Pancreas (tissue), 10 donors: ENCODE results near the gene DLGAP4. TPM values are rescaled to one million over a fixed set of nuclear protein-coding genes. Genes with fewer than 3 reads are reported as not detected.

Source experiments
- ATAC-seq, 4 donors: fragments of 200-7000 bp; cut with Tn5 transposase; one replicate each; pipeline versions ENCODE4 v1.8.0 to v1.9.1; 2020; ENCODE audit warnings: mild to moderate bottlenecking in 4 of 4, moderate library complexity in 4 of 4
- DNase-seq, 6 donors: peaks; one replicate each; pipeline ENCODE4 v3.0.0-alpha.2; 2020
- FAIRE-seq: peaks from 2 replicates; lab custom pipeline; 2012; peaks lifted over from hg19 to GRCh38; lab: Jason Lieb, UNC
- H3K27ac ChIP-seq, 4 donors: fragments of 200-600 bp; sonication (generic); 1 replicate in 3 of 4; 2 replicates in 1 of 4; pipeline versions ENCODE4 v1.5.0 to v1.8.0; 2020
- H3K27me3 ChIP-seq, 4 donors: fragments of 200-600 bp; one replicate each; pipeline ENCODE4 v1.8.0; 2021
- H3K36me3 ChIP-seq, 3 donors: fragments of 200-600 bp; sonication (generic) in 1 of 3; one replicate each; pipeline versions ENCODE4 v1.5.0 to v1.8.0; 2020 to 2021
- H3K4me1 ChIP-seq, 3 donors: fragments of 200-600 bp; one replicate each; pipeline ENCODE4 v1.8.0; 2021
- H3K4me3 ChIP-seq, 4 donors: fragments of 200-600 bp; sonication (generic) in 2 of 4; one replicate each; pipeline versions ENCODE4 v1.5.0 to v1.8.0; 2020 to 2021
- H3K9me3 ChIP-seq, 4 donors: fragments of 200-600 bp; one replicate each; pipeline ENCODE4 v1.8.0; 2021
- CTCF ChIP-seq, 4 donors: fragments of 200-600 bp; sonication (generic) in 3 of 4; IDR thresholded peaks; one replicate each; pipeline versions ENCODE4 v1.5.0 to v1.8.0; 2021; ENCODE audit warnings: antibody characterized with exemption in 4 of 4
- WGBS, 2 donors: extraction: QIAGEN DNeasy Blood & Tissue Kit; methylation state at CpG; one replicate each; pipeline ENCODE4 v1.1.7; 2013; 5-methylcytosine and 5-hydroxymethylcytosine counted together
- intact Hi-C, 3 donors: fragments of 100-400 bp; cut with DNase I; formaldehyde crosslinking; loops; one replicate each; pipeline versions ENCODE4 v1.11.1 to v1.14.2; 2022
- polyA plus RNA-seq, 2 donors: library from polyadenylated mRNA; stranded (reverse); fragments of 200-250 nt; gene quantifications; one replicate each; pipeline ENCODE4 v1.2.3, GENCODE V29; 2013
- total RNA-seq, 6 donors: library from RNA; stranded (reverse); fragmentation: NEBNext Ultra II Directional in 4 of 6; extraction: Animal tissue kit (Norgen Biotek cat#: 25700) in 4 of 6; gene quantifications; one replicate each; pipeline versions ENCODE4 v1.2.1 to v1.2.4, GENCODE V29; 2021 to 2023
- donor health status: healthy with polysubstance abuse.
- donor health status: DM: no; HTN: no; CAD: no; lungs with moderate emphysema.
- donor health status: DM: no; HTN: no; CAD: no.
- donor health status: control.
- donor health status: control.
- donor health status: Bipolar disorder and iron deficiency.
- donor health status: DM: yes; HTN: yes; CAD: no.
- donor health status: DM: no; HTN: no; CAD: no.
- donor health status: DM: no; HTN: no; CAD: no.
- donor health status: DM: yes; HTN: yes; CAD: no.

DLGAP4 gene
- total and polyA plus RNA-seq, 8 donors, result 28.6 to 49.5 (median 42.6) TPM

DNA sequence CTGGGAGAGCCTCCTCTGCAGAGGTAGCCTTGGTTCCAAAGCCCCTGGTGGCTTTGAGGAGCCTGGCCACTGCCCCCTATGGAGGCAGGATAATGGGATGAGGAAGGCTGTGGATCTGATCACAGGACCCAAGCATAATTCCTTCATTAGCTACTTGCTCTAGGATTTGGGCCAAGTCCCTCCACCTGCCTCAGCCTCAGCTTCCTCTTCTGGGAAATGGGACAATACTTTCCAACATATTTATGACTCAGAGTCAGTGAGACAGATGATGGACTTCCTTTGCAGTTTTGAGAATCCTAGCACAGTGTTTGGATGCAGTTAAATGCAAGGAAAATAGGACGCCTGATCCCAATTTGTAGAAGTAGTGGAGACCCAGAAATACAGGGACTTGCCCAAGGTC is 171.3 kb downstream of the DLGAP4 start:
- no peak overlapping the region for H3K4me3 ChIP-seq
- TF ChIP-seq CTCF (IDR thresholded peaks at IDR 0.05), result no peak
- H3K36me3 ChIP-seq, result no peaks in the 10 kb centered on the region
- no peak for DNase-seq
- 88 to 97% methylated on average over 1 of the region's 1 CpG for WGBS, 2 donors
- FAIRE-seq, result no peak
- no peak overlapping the region for H3K27ac ChIP-seq
- intact Hi-C loops, result no loop called here
- H3K9me3 ChIP-seq, result no peaks in the 10 kb centered on the region
- peaks cover 23 to 37% (median 36%) of the 10 kb centered on the region in 3 donors for H3K4me1 ChIP-seq
- no peak for ATAC-seq
- no peaks in the 10 kb centered on the region for H3K27me3 ChIP-seq

DNA sequence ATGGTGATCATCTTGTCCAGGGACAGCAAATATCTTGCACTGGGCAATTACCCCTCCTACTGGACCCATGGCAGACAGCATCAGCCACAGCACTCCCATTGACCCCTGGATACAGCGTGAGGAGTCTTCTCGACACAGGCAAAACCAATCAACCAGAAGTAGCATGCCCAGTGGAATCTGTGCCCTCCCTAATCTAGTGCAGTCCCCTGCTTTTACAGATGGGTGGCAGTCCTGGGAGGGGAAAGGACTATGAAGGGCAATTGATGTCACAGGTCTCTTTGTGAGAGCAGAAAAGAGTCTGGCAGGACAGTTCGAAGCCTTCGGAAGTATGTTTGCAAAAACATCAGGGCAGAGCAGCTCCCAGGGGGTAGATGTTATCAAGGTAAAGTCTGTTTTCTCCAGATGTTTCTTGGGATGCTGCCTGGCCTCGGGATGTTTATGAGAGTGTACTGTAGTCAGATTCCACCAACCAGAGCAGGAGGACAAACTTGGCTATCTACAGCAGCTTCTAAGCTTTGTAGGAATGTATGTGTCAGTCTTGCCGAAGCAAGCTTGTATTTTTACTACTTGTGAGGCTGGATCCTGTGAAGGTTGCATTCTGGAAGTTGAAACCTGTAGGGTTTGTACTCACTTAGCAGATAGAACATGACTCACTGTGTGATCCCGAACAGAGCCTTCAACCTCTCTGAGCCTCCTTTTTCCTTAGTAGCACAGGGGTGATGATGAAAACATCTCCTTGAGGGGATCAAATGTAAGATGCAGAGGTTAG is 172.2 kb downstream of the DLGAP4 start:
- no peak for TF ChIP-seq CTCF (IDR thresholded peaks at IDR 0.05)
- no peak for DNase-seq
- no peak overlapping the region for H3K27ac ChIP-seq
- no peak overlapping the region for H3K4me3 ChIP-seq
- FAIRE-seq, result no peak
- no peaks in the 10 kb centered on the region for H3K27me3 ChIP-seq
- WGBS, 2 donors, result 76 to 77% methylated on average over 7 of the region's 7 CpGs
- H3K9me3 ChIP-seq, result no peaks in the 10 kb centered on the region
- no peak for ATAC-seq
- intact Hi-C loops, result no loop called here
- no peaks in the 10 kb centered on the region for H3K36me3 ChIP-seq
- peaks cover 20 to 42% (median 28%) of the 10 kb centered on the region in 3 donors for H3K4me1 ChIP-seq

- Histone ChIP-seq H3K27ac (no peak overlapping the region), H3K36me3 (no peaks in the 10 kb centered on the region), H3K27me3 (no peaks in the 10 kb centered on the region), H3K4me3 (no peak overlapping the region), H3K4me1 (peaks cover 23 to 48% (median 23%) of the 10 kb centered on the region in 3 donors), H3K9me3 (no peaks in the 10 kb centered on the region)
- intact Hi-C loops, result no loop called here
- no peak for TF ChIP-seq CTCF (IDR thresholded peaks at IDR 0.05)
- DNase-seq (no peak), FAIRE-seq (no peak), ATAC-seq (no peak)
- 74 to 83% methylated on average over 2 of the region's 2 CpGs for WGBS, 2 donors
Measured at GRCh38 chr20:36479938-36480337, 173.8 kb downstream of the DLGAP4 start.

GRCh38 chr20:36480456-36481048 is 174.4 kb downstream of the DLGAP4 start:
- no peaks in the 10 kb centered on the region for H3K9me3 ChIP-seq
- no peak for FAIRE-seq
- no peak for TF ChIP-seq CTCF (IDR thresholded peaks at IDR 0.05)
- H3K36me3 ChIP-seq, result no peaks in the 10 kb centered on the region
- no peak for ATAC-seq
- H3K27ac ChIP-seq, result peak overlapping the region in 1 of 4 donors; percentile 8
- no peak for DNase-seq
- H3K27me3 ChIP-seq, result no peaks in the 10 kb centered on the region
- peaks cover 23 to 52% (median 28%) of the 10 kb centered on the region in 3 donors for H3K4me1 ChIP-seq
- intact Hi-C loops, result no loop called here
- no peak overlapping the region for H3K4me3 ChIP-seq
- 58 to 72% methylated on average over 5 of the region's 5 CpGs for WGBS, 2 donors
